GM18505 (cell line): ENCODE measurements around the gene PRR15L.

Source experiments
- ATAC-seq: cut with Tn5 transposase; IDR thresholded peaks from one replicate; pipeline ENCODE4 v1.9.1; 2021; ENCODE audit not compliant: unreplicated experiment
- POLR2A ChIP-seq: IDR thresholded peaks from 4 replicates; pipeline ENCODE4 v1.6.1; 2011; ENCODE audit warnings: borderline replicate concordance; ENCODE audit not compliant: insufficient read depth, insufficient read length; ENCODE audit errors: extremely low read depth

Gene PRR15L

GRCh38 chr17:47902039-47902744, 55.5 kb downstream of the PRR15L start:
- ATAC-seq: no peak
- TF ChIP-seq POLR2A: no peak
